ENCODE data around the gene STAT5B.
"Not testable (repeated sequence)": the region's sequence is repeated elsewhere in the genome, so short reads cannot be mapped to it uniquely, and the experiment has no call there.

GRCh38 chr17:42186191-42186590, 90.0 kb downstream of the STAT5B start:
- not testable (repeated sequence) for TF ChIP-seq CTCF (IDR thresholded peaks at IDR 0.05; ENCODE audit: insufficient read depth, low read length, poor library complexity, severe bottlenecking); EZH2phosphoT487 (conservative IDR thresholded peaks at IDR 0.05; ENCODE audit: low read length)
